Measurements from ENCODE around the gene PRKACG.

The PRKACG gene

GRCh38 chr9:68980341-68980914 is 33.5 kb downstream of the PRKACG start:
- no peak for DNase-seq

DNA sequence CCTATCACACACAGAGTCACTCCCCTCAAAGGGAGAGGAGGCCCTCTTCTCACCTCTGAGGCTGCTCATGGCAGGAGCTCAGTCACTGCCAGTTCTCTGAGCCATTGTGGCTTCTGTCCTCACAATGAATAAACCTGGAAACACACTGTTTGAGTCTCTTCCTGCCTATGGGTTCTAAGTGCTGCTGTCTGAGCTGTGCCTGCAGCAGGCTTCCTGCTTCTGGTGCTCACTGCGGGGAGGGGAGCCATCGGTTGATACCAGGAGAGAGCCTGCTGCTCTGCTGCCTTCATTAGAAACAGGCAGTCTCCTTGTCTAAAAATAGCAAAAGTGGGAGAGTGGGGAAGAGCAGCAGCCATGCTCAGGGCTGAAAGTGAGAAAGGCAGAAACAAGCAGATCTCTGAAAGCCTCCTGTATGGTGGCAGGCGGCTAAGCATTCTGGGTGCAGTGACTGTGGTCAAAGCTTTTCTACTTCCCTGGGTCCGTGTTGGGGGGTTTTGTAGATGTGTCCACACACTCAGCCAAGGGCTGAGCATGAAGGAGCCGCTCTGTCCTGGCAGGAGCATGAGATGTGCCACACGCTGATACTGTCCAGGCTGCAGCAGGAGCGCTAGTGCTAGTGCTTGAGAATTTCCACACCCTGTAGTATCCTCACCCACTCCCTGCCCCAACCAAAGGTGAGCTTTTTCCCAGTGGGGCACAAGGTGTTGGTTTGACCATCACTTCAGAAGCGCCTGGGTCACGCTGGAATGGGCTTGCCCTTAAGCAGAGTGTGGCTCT is 34.2 kb downstream of the PRKACG start:
- peak; percentile 72 for DNase-seq

GRCh38 chr9:68978501-68978900 is 35.4 kb downstream of the PRKACG start:
- no peak for DNase-seq

GRCh38 chr9:68978066-68978465 is 35.8 kb downstream of the PRKACG start:
- DNase-seq: peak; percentile 26

- DNase-seq: no peak
These were observed 38.4 kb downstream of the PRKACG start for GRCh38 chr9:68975365-68976043.

DNA sequence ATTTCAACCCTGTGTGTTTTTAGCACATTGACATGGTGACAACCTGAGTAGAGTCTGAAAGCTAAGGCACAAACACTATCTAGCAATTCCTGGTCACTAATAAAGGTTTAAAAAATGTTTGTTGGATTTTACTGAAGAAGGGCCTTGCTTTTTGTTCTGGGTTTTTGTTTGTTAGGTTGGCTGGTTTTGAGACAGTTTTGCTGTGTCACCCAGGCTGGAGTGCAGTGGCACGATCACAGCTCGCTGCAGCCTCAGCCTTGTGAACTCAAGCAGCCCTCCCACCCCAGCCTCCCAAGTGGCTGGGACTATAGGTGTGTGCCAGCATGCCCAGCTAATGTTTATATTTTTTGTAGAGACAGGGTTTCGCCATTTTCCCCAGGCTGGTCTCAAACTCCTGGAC is 39.0 kb downstream of the PRKACG start:
- no peak for DNase-seq

- no peak for DNase-seq
These were observed 39.5 kb downstream of the PRKACG start for GRCh38 chr9:68974431-68974830.

GRCh38 chr9:68973619-68974018 is 40.3 kb downstream of the PRKACG start:
- DNase-seq: no peak

GRCh38 chr9:68970151-68970550 is 43.8 kb downstream of the PRKACG start:
- DNase-seq: no peak

DNA sequence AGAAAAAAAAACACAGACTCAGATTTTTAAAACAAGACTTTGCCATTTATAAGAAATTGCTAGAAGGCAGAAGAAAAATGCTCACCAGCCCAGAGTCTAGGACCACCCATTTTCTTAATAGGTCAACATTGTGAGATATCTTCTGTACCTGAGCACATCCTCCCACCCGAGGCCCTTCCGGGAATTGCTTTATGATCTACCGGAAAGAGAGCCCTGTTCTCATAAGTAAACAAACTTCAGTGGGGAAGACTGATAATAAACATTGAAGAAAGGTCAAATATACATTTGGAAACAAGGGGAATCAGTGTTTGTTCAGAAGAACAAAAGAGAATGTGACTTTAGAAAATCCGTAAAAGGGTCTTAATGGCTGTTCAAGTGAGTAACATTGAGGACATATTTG is 44.4 kb downstream of the PRKACG start:
- DNase-seq: no peak

GRCh38 chr9:68967800-68968199 is 46.1 kb downstream of the PRKACG start:
- DNase-seq: no peak

DNA sequence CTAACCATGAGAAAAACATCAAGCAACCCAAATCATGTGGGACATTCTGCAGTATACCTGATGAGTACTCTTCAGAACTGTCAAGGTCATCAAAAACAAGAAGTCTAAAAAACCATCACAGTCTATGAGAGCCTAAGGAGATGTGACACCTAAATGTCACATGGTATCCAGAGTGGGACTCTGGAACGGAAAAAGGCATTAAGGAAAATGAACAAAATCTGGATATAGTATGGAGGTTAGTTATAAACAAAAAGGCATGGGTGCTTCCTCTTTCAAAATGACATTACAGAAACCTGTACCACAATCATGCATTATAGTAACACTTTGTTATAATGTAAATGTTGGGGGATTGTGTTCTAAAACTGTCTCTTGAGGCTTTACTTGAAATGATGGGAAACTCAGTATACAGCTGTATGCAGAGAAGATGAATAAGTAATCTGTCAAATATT is 47.4 kb downstream of the PRKACG start:
- DNase-seq: no peak

DNA sequence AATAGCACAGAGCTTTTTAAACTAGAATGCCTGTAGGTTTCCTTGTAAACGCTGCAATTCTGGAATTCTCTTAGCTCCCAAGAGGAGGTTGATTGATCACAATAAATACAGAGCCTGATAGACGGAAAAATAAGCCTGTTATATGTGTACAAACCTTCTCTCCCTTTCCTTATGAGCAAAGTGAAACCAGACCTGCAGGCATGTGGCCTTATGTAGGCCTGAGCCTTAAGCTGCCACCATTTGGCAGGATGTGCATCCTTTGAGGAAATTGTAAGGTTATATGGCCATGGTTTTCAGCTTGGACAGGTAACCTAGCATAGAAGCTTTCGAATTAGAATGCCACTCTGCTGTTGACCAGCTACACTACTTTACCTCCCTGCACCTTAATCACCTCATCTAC is 49.1 kb downstream of the PRKACG start:
- DNase-seq: no peak

DNA sequence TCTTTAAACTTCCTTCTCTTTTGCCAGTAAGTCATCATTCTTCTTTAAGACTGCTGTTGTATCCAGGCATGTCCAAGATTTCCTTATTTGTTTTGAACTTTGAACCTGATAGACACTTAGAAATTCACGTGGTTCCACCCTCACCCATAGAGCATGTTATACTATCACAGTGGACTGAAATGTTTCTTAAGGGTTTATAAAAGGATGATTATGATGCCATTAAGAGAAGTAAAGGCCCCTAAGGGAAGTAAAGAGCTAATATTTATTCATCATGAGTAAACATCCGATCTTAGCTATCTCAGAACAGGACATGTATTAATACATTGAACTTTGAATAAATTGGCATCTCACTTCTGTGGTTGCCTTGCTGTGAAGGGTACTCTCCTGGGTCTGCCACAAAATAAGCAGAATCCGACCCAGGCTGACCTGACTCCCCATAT is 49.8 kb downstream of the PRKACG start:
- no peak for DNase-seq

DNA sequence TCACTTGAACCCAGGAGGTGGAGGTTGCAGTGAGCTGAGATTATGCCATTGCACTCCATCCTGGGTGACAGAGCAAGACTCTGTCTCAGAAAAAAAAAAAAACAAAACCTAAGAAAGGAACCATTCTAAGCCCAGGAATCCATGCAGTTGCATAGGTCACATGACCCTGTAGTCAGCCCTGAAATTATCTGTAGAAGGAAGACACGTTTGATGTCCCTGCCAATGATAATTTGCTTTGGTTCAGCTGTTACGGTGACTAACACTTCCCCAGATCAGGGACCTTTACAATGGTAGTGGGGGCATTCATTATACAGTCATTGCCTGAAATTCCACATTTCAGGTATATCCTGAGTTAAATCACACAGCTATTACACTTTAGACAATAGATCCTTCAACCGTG is 50.5 kb downstream of the PRKACG start:
- no peak for DNase-seq
